ENCODE data around the gene ETV2. TPM values are rescaled to one million over a fixed set of nuclear protein-coding genes. Genes with fewer than 3 reads are reported as not detected.

Gene ETV2
- total RNA-seq, 1 donor from 2014 or later = 0.45 TPM

DNA sequence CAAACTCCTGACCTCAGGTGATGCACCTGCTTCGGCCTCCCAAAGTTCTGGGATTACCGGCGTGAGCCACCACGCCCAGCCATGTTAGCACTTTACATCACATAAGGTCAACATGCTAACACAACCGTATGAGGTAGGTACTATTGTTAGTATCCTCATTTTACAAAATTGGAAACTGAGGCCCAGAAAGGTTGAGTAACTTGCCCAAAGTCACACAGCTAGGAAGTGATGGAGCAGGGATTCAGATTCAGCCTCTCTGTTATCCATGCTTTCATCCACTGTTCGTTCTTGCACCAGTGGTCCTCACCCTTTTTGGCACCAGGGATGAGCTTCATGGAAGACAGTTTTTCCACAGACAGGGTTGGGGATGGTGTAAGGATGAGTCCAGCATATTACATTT lies 15.2 kb downstream of the ETV2 start:
- Histone ChIP-seq H3K79me2 (ENCODE audit: insufficient read depth, low read length) (no peaks in the 10 kb centered on the region), H3K9me3 (ENCODE audit: insufficient read depth, low read depth, low read length) (no peaks in the 10 kb centered on the region), H3K4me1 (ENCODE audit: insufficient read depth, low read length) (no peaks in the 10 kb centered on the region), H3K9ac (ENCODE audit: low read length) (no peak overlapping the region), H4K20me1 (ENCODE audit: insufficient read depth, low read length) (peaks cover 25% of the 10 kb centered on the region), H3K27me3 (ENCODE audit: insufficient read depth, low read length) (no peaks in the 10 kb centered on the region), H3K27ac (ENCODE audit: low read depth, low read length) (no peak overlapping the region), H3K4me3 (ENCODE audit: insufficient read depth, low read depth, low read length) (no peak overlapping the region), H3K36me3 (ENCODE audit: insufficient read depth, low read length) (peaks cover 23% of the 10 kb centered on the region), H2AFZ (ENCODE audit: low read depth, low read length) (no peak overlapping the region), H3K4me2 (ENCODE audit: low read length) (no peak overlapping the region)
- TF ChIP-seq EZH2 (IDR thresholded peaks at IDR 0.05; ENCODE audit: insufficient read depth, low read length) = no peak
- TF ChIP-seq, protein P1, sequence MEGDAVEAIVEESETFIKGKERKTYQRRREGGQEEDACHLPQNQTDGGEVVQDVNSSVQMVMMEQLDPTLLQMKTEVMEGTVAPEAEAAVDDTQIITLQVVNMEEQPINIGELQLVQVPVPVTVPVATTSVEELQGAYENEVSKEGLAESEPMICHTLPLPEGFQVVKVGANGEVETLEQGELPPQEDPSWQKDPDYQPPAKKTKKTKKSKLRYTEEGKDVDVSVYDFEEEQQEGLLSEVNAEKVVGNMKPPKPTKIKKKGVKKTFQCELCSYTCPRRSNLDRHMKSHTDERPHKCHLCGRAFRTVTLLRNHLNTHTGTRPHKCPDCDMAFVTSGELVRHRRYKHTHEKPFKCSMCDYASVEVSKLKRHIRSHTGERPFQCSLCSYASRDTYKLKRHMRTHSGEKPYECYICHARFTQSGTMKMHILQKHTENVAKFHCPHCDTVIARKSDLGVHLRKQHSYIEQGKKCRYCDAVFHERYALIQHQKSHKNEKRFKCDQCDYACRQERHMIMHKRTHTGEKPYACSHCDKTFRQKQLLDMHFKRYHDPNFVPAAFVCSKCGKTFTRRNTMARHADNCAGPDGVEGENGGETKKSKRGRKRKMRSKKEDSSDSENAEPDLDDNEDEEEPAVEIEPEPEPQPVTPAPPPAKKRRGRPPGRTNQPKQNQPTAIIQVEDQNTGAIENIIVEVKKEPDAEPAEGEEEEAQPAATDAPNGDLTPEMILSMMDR (IDR thresholded peaks at IDR 0.05; ENCODE audit: insufficient read depth, low read depth, low read length) = no peak
- Mint-ChIP-seq H3K4me1 (ENCODE audit: low read depth, unreplicated experiment) (no peaks in the 10 kb centered on the region), H3K9me3 (ENCODE audit: unreplicated experiment) (no peaks in the 10 kb centered on the region), H3K27me3 (ENCODE audit: low read depth, unreplicated experiment) (no peaks in the 10 kb centered on the region), H3K4me3 (ENCODE audit: unreplicated experiment) (no peak overlapping the region), H3K27ac (ENCODE audit: unreplicated experiment) (no peak overlapping the region), H3K36me3 (ENCODE audit: low read depth, unreplicated experiment) (peaks cover 18% of the 10 kb centered on the region)
- no peak for FAIRE-seq
- DNase-seq (ENCODE audit: low read depth) = no peak

DNA sequence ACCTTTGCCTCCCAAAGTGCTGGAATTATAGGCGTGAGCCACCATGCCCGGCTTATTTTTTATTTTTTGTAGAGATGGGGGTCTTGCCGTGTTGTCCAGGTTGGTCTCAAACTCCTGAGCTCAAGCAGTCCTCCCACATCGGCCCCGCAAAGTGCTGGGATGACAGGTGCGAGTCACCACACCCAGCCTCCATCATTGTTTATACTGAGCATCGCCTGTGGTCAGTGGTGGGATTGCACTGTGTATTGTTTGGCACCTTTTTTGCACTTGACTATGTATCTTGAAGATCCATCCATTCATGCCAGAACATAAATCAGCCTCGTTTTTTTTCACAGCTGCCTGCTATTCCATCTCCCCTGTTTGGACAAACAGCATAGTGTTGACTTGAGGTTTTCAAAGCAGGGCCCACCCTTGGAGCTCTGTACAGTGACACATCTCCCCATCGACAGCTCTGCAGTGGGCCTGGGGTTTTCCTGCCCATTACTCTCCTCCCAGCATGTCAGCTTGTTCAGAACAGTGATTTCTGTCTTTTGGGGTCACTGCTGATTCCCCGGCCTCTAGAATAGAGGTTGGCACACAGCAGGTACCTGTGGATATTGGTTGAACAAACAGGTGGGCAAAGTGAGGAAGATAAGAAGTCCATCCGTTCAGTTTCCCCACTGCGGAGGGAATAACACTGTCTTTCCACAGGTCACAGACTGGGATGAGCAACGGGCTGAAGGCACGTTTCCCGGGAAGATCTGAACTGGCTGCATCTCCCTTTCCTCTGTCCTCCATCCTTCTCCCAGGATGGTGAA lies 16.6 kb downstream of the ETV2 start:
- Histone ChIP-seq H3K9ac (ENCODE audit: low read length) (no peak overlapping the region), H3K27me3 (ENCODE audit: insufficient read depth, low read length) (no peaks in the 10 kb centered on the region), H3K79me2 (ENCODE audit: insufficient read depth, low read length) (no peaks in the 10 kb centered on the region), H3K4me3 (ENCODE audit: insufficient read depth, low read depth, low read length) (no peak overlapping the region), H3K27ac (ENCODE audit: low read depth, low read length) (no peak overlapping the region), H3K9me3 (ENCODE audit: insufficient read depth, low read depth, low read length) (no peaks in the 10 kb centered on the region), H3K4me1 (ENCODE audit: insufficient read depth, low read length) (no peaks in the 10 kb centered on the region), H3K4me2 (ENCODE audit: low read length) (no peak overlapping the region), H3K36me3 (ENCODE audit: insufficient read depth, low read length) (peaks cover 23% of the 10 kb centered on the region), H2AFZ (ENCODE audit: low read depth, low read length) (no peak overlapping the region), H4K20me1 (ENCODE audit: insufficient read depth, low read length) (peaks cover 25% of the 10 kb centered on the region)
- DNase-seq (ENCODE audit: low read depth) (no peak), FAIRE-seq (no peak)
- H3K27ac Mint-ChIP-seq (ENCODE audit: unreplicated experiment) = no peak overlapping the region
- no peaks in the 10 kb centered on the region for H3K27me3 Mint-ChIP-seq (ENCODE audit: low read depth, unreplicated experiment)
- peaks cover 17% of the 10 kb centered on the region for H3K36me3 Mint-ChIP-seq (ENCODE audit: low read depth, unreplicated experiment)
- TF ChIP-seq EZH2 (IDR thresholded peaks at IDR 0.05; ENCODE audit: insufficient read depth, low read length) = no peak
- TF ChIP-seq, protein P1 (IDR thresholded peaks at IDR 0.05; ENCODE audit: insufficient read depth, low read depth, low read length) = peak; percentile 21
- H3K4me1 Mint-ChIP-seq (ENCODE audit: low read depth, unreplicated experiment) = no peaks in the 10 kb centered on the region
- no peak overlapping the region for H3K4me3 Mint-ChIP-seq (ENCODE audit: unreplicated experiment)
- H3K9me3 Mint-ChIP-seq (ENCODE audit: unreplicated experiment) = no peaks in the 10 kb centered on the region

DNA sequence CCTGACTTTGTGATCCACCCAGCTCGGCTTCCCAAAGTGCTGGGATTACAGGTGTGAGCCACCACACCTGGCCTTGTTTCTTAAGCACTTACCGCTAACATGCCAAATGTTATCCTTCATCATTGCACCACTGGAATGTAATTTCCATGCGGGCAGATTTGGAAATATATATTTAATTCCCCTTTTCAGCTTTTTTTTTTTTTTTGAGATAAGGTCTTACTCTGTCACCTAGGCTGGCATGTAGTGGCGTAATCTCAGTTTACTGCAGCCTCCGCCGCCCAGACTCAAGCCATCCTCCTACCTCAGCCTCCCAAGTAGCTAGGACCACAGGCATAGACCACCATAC lies 20.4 kb downstream of the ETV2 start:
- peaks cover 8% of the 10 kb centered on the region for H3K36me3 Mint-ChIP-seq (ENCODE audit: low read depth, unreplicated experiment)

More for the DNA sequence above, 20.4 kb downstream of the ETV2 start:
- no peak for TF ChIP-seq EZH2 (IDR thresholded peaks at IDR 0.05; ENCODE audit: insufficient read depth, low read length)
- TF ChIP-seq, protein P1 (IDR thresholded peaks at IDR 0.05; ENCODE audit: insufficient read depth, low read depth, low read length) = no peak
- peaks cover 12% of the 10 kb centered on the region for H3K36me3 ChIP-seq (ENCODE audit: insufficient read depth, low read length)
- H3K4me3 ChIP-seq (ENCODE audit: insufficient read depth, low read depth, low read length) = no peak overlapping the region
- H3K4me1 Mint-ChIP-seq (ENCODE audit: low read depth, unreplicated experiment) = no peaks in the 10 kb centered on the region
- H3K27me3 Mint-ChIP-seq (ENCODE audit: low read depth, unreplicated experiment) = peaks cover 6% of the 10 kb centered on the region
- no peaks in the 10 kb centered on the region for H3K4me1 ChIP-seq (ENCODE audit: insufficient read depth, low read length)
- H2AFZ ChIP-seq (ENCODE audit: low read depth, low read length) = no peak overlapping the region
- peaks cover 4% of the 10 kb centered on the region for H3K9me3 Mint-ChIP-seq (ENCODE audit: unreplicated experiment)
- DNase-seq (ENCODE audit: low read depth) = no peak
- H3K79me2 ChIP-seq (ENCODE audit: insufficient read depth, low read length) = no peaks in the 10 kb centered on the region
- no peak overlapping the region for H3K4me3 Mint-ChIP-seq (ENCODE audit: unreplicated experiment)
- H3K4me2 ChIP-seq (ENCODE audit: low read length) = no peak overlapping the region
- H3K27me3 ChIP-seq (ENCODE audit: insufficient read depth, low read length) = no peaks in the 10 kb centered on the region
- no peak overlapping the region for H3K9ac ChIP-seq (ENCODE audit: low read length)
- H3K27ac Mint-ChIP-seq (ENCODE audit: unreplicated experiment) = no peak overlapping the region
- no peaks in the 10 kb centered on the region for H3K9me3 ChIP-seq (ENCODE audit: insufficient read depth, low read depth, low read length)
- no peak overlapping the region for H3K27ac ChIP-seq (ENCODE audit: low read depth, low read length)
- no peak for FAIRE-seq
- peaks cover 20% of the 10 kb centered on the region for H4K20me1 ChIP-seq (ENCODE audit: insufficient read depth, low read length)
